H1 (cell line): ENCODE measurements around the gene PRUNE1. TPM values are rescaled to one million over a fixed set of nuclear protein-coding genes. Genes with fewer than 3 reads are reported as not detected.

ENCODE experiments used
- CEBPB ChIP-seq: IDR thresholded peaks from 2 replicates; pipeline ENCODE4 v1.6.1; 2012; ENCODE audit warnings: low read depth, low read length
- CHD7 ChIP-seq: fragments of 300-600 bp; sonication (generic); IDR thresholded peaks from 2 replicates; pipeline ENCODE4 v1.7.1; 2012; ENCODE audit warnings: low read length, moderate library complexity, mild to moderate bottlenecking, inconsistent platforms; ENCODE audit not compliant: insufficient replicate concordance
- FOSL1 ChIP-seq: IDR thresholded peaks from 2 replicates; pipeline ENCODE4 v1.6.1; 2011; ENCODE audit warnings: mild to moderate bottlenecking, low read depth, low read length, moderate library complexity; ENCODE audit not compliant: insufficient read depth
- RFX5 ChIP-seq: IDR thresholded peaks from 2 replicates; pipeline ENCODE4 v1.6.1; 2011; ENCODE audit warnings: low read depth, low read length, improper control_type of control experiment, borderline replicate concordance
- polyA plus RNA-seq, 7 experiments: library from polyadenylated mRNA; depleted of rRNA in 3 of 7; stranded (reverse) in 5 of 7; unstranded in 2 of 7; fragments of >200 nt in 5 of 7; fragments of 200-250 nt in 2 of 7; gene quantifications; 1 replicate in 5 of 7; 2 replicates in 1 of 7; 4 replicates in 1 of 7; pipeline versions ENCODE4 v1.2.1 to v1.2.3, GENCODE V29; 2011 to 2013; ENCODE audit warnings: missing spikeins in 2 of 7, mixed read lengths in 2 of 7
- total RNA-seq: library from RNA; stranded (reverse); fragmentation: NEBNext Ultra II Directional; extraction: Animal tissue kit (Norgen Biotek cat#: 25700); gene quantifications from 2 replicates; pipeline ENCODE4 v1.2.1, GENCODE V29; 2021

The PRUNE1 gene
- total and polyA plus RNA-seq, 2 of the 8 experiments (the other 6 are each of a cell fraction or from before 2014, with no cell fraction given): 32.8 to 54.2 TPM

DNA sequence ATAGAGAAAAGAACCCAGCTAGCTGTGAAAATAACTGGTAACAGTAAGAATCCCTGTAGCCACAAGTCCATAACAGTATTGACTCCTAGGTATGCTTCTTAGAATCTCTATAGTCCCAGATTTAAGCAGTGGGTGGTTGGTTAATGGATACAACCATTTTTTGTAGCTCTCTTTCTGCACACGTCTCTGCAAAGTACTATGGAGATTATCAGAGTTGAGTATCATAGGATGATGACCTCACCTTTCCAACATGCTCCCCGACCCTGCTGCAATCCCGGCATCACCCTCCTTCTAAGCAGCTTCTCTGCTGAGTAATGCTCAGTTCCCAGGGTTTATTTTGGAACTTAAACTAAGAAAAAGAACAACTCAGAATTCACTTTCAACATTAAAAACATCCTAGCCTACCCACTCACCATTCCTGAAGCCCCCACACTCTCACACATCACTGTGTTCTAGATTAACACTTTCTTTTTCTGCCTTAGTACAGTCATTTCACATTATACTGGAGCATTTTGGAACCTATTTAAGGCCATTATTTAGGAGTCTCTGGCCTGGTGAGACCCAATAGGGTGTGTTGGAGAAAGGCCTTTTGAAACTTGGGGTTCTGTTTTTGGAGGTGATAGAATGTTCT, 54.6 kb downstream of the PRUNE1 start (continued):
- TF ChIP-seq RFX5 (no peak), CEBPB (no peak), CHD7 (no peak), FOSL1 (no peak)
- TF ChIP-seq, all 59 proteins: peak for 0
